Measurements from ENCODE around the gene KRT17.
"Not testable (repeated sequence)": the region's sequence is repeated elsewhere in the genome, so short reads cannot be mapped to it uniquely, and the experiment has no call there.

Gene KRT17

GRCh38 chr17:41633556-41634199 lies 9.3 kb upstream of the KRT17 start:
- no peak for DNase-seq

DNA sequence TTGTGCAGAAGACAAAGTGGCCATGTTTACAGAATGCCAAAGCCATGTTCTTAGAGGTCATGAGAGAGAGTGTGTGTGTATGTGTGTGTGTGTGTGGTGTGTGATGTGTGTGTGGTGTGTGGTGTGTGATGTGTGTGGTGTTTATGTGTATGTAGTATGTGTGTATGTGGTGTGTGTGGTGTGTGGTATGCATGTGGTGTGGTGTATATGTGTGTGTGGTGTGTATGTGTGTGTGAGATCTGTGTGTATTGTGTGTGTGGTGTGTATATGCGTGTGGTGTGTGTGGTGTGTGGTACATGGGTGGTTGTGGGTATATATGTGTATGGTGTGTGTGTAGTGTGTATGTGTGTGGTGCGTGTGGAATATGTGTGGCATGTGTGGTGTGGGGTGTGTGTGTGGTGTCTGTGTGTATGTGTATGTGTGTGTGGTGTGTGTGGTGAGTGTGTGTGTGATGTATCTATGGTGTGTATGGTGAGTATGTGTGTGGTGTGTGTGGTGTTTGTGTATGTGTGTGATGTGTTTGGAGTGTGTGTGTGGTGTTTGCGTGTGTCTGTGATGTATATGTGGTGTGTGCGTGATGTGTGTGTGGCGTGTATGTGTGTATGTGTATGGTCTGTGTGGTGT lies 8.2 kb upstream of the KRT17 start:
- DNase-seq = no peak

DNA sequence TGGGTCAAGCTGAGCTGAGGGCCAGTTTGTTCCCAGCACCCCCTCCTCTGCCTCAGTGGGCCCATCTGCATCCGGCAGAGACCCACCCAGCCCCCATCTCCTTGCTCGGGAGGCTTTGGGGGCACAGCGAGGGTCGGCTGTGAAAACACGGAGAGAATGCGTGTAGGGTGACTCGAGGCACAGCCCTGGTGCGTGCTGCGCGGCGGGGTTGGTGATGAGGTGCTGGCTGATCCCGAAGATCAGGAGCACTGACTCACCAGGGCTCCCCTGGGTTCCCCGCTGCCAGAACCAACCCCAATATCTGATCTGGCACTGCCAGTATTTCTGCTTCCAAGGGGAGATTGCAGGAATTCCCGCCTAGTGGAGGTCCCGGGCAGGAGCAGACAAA lies 7.5 kb upstream of the KRT17 start:
- DNase-seq = no peak

GRCh38 chr17:41631025-41631897 lies 6.9 kb upstream of the KRT17 start:
- DNase-seq = no peak

DNA sequence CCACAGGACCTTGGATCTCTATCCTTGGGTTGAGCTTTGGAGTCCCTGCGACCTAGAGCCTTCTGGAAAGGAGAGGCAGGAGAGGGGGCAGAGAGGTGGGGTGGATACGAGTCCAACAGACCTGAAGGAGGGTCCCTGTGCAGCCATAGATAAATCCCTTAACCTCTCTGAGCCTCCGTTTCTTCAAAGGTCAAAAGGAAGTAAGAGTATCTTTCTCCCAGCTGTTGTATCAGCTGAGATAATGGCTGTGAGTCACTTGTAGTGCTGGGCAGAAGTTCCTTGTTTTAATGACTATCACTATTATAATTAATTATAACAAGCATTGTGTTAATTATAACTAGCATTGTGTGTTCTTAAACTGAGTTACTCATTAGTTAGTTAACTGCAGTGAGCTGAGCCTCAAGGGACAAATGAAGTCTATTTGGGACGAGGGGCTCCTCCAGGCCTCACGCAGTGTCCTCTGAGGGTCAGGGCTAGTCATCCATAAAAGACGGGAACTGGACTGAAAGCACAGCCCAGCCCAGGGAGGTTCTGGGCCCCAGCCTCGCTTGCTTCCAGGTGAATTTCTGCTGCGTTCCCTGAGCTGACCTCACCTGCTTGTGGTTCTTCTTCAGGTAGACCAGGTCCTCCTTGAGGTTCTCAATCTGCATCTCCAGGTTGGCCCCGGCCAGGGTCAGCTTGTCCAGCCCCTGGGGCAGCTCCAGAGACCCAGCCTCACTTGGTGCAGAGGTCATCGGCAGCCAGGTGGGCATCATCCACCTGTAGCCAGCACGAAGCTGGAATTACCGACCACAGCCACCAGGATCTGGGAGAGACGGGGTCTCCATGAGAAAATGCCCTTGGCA lies 5.7 kb upstream of the KRT17 start:
- no peak for DNase-seq

- no peak for DNase-seq
Measured at GRCh38 chr17:41629316-41629715, 4.9 kb upstream of the KRT17 start.

DNA sequence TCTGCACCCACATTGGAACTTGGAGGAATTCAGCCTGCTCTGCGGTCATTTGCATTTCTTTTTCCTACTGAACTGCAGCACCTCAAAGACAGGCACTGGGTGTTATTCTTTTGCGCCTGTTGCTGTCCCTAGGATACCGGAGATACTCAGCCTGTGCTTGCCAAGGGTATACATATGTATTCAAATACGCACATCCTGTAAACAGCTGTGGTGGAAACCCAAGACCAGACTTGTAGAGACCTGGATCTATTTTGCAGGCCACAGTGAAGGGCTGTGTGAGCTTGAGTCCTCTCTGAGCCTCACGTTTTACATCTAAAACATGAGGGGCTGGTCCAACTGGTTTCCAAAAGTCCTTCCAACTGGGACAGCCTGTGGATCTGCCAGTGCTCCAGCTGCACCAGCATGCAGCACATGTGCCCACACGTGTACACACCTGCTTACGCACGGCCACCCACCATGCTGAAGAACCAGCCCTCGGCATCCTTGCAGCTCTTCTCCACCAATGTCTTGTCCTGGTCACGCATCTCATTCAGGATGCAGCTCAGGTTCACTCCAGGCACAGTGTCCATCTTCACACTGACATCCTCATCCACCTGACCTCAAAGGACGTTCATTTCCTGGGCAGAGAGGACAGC lies 4.4 kb upstream of the KRT17 start:
- not testable (repeated sequence) for DNase-seq

DNA sequence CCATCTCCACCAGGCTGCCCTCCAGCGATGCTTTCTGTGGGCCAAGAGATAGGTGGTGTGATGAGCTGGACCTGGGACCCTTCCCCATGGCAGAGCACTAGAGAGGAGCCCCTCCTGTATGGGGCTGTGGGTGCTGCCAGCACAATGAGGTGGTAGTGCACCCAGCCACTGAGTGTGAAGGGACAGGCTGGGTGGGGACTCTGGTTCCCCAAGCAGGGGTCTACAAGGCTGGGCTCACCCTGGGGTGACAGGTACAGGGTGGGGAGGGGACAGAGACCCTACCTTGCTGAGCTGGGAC lies 3.6 kb upstream of the KRT17 start:
- DNase-seq = not testable (repeated sequence)

GRCh38 chr17:41627316-41628072 lies 3.1 kb upstream of the KRT17 start:
- DNase-seq = no peak

- DNase-seq = not testable (repeated sequence)
Measured at GRCh38 chr17:41626914-41627295, 2.5 kb upstream of the KRT17 start.

DNA sequence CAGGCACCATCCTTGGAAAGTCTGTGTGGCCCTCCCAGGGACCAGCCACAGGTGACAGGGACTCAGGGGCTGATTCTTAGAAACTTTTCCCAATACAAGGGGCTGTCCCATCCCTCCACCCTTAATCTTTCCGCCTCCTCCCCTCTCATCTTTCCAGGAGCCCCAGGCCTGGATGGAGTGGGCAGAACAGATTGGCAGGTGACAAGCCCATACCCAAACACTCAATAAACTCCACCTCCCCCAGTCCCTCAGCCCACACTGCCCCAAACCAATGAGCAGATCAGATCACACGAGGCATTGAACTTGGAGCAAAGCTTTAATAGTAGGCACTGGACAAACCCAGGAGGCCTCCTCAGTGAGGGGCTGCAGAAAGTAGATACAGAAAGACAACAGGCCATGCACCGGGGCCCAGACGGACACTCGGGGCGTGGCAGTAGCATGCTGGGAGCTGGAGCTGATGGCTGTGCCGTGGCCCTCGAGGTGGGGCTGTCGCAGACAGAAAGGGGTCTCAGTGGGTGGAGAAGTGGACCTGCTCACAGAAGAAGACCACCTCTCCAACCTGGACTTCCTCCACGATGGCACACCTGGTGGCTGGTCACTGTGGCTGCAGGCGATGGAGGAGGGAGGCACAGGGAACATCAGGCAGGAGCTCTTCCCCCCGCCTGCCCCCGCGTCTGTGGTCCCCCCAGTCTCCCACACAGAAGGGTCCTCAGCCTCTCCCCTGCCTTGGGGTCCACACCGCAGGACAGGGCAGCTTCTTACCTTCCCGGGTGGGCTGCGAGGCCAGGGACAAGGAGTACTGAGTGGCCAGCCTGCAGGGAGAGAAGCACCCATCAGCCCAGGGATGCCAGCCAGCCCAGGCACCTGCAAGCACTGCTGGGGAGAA lies 1.9 kb upstream of the KRT17 start:
- not testable (repeated sequence) for DNase-seq

DNA sequence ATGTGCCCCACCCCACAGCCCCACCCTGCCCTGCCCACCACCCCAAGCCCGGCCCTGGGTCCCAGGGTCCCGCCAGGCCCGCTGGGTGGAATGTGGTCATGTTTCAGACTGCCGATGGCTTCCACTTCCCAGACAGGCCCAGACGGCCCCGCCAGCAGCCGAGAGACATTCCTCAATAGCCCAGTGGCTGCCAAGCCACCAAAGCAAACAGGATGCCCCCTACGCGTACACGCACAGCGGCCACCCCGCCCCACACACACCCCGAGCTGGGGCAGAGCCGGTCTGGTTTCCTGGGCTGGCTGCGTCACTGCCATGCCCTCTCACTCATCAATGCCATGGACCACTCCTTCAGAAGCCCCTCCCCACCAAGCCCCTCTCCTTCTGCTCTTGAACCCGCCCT lies 1.2 kb upstream of the KRT17 start:
- no peak for DNase-seq

DNA sequence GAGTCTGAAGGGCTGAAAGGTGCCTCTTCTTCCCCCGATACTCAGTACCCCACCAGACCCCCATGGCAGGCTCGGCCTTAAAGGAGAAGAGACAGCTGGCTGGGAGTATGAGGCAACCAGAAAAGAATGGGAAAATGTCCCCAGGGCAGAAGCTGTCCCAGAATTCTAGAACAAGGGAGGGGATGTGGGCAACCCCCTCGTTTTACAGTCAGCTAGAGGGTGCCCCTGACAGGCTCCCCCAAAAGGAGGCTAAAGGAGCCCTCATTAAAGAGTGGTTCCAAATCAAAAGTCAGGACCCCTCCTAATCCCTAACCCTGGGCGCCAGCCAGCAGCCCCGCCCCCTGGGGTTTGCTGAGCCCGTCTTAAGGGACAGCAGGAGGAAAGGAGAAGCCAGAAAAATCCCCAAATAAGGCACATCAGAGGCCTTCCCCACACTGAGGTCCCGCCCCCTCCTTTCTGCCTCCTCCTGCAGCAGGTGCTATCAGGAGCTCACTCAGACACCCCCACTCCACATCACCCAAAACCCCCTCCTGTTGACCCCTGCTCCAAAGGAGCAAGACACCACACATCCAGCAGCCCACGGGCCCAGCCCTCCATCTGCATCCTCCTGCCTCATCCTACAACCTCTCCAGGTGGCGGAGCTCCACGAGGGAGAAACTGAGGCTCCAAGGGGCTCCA lies 1.1 kb downstream of the KRT17 start:
- not testable (repeated sequence) for DNase-seq

GRCh38 chr17:41622340-41623183 lies 1.8 kb downstream of the KRT17 start:
- DNase-seq = not testable (repeated sequence)

- no peak for DNase-seq
Measured at GRCh38 chr17:41621916-41622315, 2.5 kb downstream of the KRT17 start.

GRCh38 chr17:41621435-41621817 lies 2.9 kb downstream of the KRT17 start:
- not testable (repeated sequence) for DNase-seq

- no peak for DNase-seq
Measured at GRCh38 chr17:41620583-41621434, 3.6 kb downstream of the KRT17 start.

DNA sequence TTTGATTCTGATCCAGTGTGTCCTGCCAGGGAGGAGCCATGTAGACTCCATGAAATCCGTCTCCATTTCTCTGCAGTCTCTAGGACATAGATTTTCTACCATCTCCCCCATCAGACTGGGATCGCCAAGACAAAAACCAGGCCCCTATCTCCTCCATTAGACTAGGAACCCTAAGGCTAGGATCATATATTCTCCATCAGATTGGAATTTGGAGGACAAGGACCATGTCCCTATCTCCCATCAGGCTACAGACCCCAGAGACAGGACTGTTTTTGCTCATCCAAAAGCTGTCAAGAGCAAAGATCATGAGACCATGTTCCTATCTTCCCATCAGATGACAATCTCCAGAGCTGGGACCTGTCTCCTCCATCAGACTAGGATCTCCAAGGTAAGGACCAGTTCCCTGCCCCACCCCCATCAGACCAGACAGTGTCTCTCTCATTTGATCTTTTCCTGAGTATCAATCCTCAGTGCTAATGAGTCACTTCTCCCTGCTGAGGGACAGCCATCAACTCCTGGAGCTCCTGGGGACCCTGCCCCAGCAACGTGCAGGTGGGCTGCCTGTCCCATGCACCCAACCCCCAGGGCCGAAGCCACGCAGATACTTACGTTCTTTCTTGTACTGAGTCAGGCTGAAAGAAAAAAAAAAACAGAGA lies 4.3 kb downstream of the KRT17 start:
- not testable (repeated sequence) for DNase-seq
